ENCODE measurements around the gene SMC6. TPM values are rescaled to one million over a fixed set of nuclear protein-coding genes. Genes with fewer than 3 reads are reported as not detected.
A peak's percentile ranks its signal among the peaks of the same experiment; 100 is the strongest.

The SMC6 gene
- polyA plus RNA-seq, 6 donors from 2014 or later = 34.4 to 64.8 (median 45.1) TPM

- Mint-ChIP-seq H3K9me3 (no peaks in the 10 kb centered on the region), H3K27me3 (no peaks in the 10 kb centered on the region), H3K4me3 (peak overlapping the region; percentile 84 to 97 (median 96)), H3K27ac (peak overlapping the region; percentile 89 to 99 (median 98)), H3K4me1 (peaks cover 13 to 40% (median 33%) of the 10 kb centered on the region in 3 donors), H3K36me3 (no peaks in the 10 kb centered on the region)
- DNase-seq = no peak
- no peak for ATAC-seq (ENCODE audit: low read depth in 2 of 2)
Observed at GRCh38 chr2:17754773-17755425, 1.3 kb upstream of the SMC6 start.

- ATAC-seq (ENCODE audit: low read depth in 2 of 2) (peak; percentile 18 to 42), DNase-seq (no peak)
- no peaks in the 10 kb centered on the region for H3K9me3 Mint-ChIP-seq
- H3K27me3 Mint-ChIP-seq = no peaks in the 10 kb centered on the region
- H3K4me3 Mint-ChIP-seq = peak overlapping the region; percentile 84 to 97 (median 96)
- peaks cover 14 to 38% (median 36%) of the 10 kb centered on the region in 3 donors for H3K4me1 Mint-ChIP-seq
- H3K36me3 Mint-ChIP-seq = no peaks in the 10 kb centered on the region
- peak overlapping the region; percentile 77 to 98 (median 88) for H3K27ac Mint-ChIP-seq
Observed at GRCh38 chr2:17752892-17753802, 463 bp downstream of the SMC6 start.

- peak overlapping the region; percentile 84 to 97 (median 96) for H3K4me3 Mint-ChIP-seq
- peak; percentile 24 to 32 for ATAC-seq (ENCODE audit: low read depth in 2 of 2)
- H3K27me3 Mint-ChIP-seq = no peaks in the 10 kb centered on the region
- DNase-seq = peak; percentile 41
- no peaks in the 10 kb centered on the region for H3K9me3 Mint-ChIP-seq
- H3K36me3 Mint-ChIP-seq = no peaks in the 10 kb centered on the region
- peaks cover 19 to 44% (median 41%) of the 10 kb centered on the region in 3 donors for H3K4me1 Mint-ChIP-seq
- H3K27ac Mint-ChIP-seq = peak overlapping the region; percentile 12 to 98 (median 86)
Observed at GRCh38 chr2:17752246-17752645, 1.4 kb downstream of the SMC6 start.

- no peak for ATAC-seq (ENCODE audit: low read depth in 2 of 2)
- Mint-ChIP-seq H3K9me3 (no peaks in the 10 kb centered on the region), H3K27ac (peak overlapping the region; percentile 1 to 89 (median 50)), H3K4me1 (peaks cover 18 to 50% (median 44%) of the 10 kb centered on the region in 3 donors), H3K27me3 (no peaks in the 10 kb centered on the region), H3K36me3 (no peaks in the 10 kb centered on the region), H3K4me3 (peak overlapping the region; percentile 10 to 73 (median 41))
- DNase-seq = peak; percentile 25
Observed at GRCh38 chr2:17749753-17750438, 3.7 kb downstream of the SMC6 start.

DNA sequence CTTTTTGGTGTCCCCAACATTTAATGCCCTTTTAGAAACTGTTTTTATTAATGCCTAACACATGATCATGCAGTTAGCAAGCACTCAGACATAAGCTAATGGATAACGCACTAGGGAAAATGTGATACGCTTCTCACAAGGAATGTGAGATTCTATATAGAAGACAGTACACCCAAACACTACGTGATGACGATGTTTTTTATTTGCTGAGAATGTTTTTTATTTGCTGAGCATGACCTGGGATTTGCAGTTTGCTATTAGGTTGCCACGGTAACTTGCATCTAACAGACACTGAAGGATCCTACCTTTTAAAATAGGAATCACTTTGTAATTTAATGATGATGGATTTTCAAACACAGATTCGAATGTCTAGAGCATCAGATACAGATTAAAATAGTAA lies 4.9 kb downstream of the SMC6 start:
- Mint-ChIP-seq H3K36me3 (peaks cover under 1% of the 10 kb centered on the region in 2 donors), H3K9me3 (no peaks in the 10 kb centered on the region), H3K4me1 (peaks cover 14 to 44% (median 33%) of the 10 kb centered on the region in 3 donors), H3K27me3 (no peaks in the 10 kb centered on the region), H3K27ac (peak overlapping the region in 1 of 6 donors; percentile 58), H3K4me3 (no peak overlapping the region)
- DNase-seq (no peak), ATAC-seq (ENCODE audit: low read depth in 2 of 2) (no peak)

DNA sequence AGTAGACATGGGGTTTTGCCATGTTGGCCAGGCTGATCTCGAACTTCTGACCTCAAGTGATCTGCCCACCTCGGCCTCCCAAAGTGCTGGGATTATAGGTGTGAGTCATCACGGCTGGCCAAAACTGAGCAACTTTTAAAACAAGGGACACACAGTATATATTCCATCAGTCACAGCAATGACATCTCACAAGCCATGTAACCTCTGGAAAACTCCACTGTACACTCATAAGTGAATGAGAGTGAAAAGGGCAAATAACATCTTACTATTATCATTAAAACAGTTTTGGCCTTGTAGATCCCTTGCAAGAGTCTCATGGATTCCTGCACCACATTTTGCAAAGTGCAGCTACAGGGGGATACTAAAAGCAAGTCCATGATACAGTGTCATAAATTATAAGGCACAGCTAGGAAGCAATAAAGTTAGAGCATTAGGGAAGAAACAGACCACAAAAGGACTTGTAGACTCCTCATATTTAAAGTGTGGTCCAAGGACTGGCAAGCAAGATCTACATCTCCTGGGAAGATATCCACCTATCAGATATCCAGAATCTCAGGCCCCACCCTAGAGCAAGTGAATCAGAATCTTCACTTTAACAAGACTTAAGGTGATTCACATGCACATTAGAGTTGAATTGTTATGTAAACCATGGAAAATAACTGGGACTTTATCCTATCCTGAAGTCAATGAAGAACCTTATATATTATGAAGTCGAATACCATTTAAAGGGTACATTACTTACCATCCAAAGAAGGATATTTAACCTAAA lies 5.7 kb downstream of the SMC6 start:
- DNase-seq (no peak), ATAC-seq (ENCODE audit: low read depth in 2 of 2) (no peak)
- peak overlapping the region in 1 of 8 donors; percentile 41 for H3K4me3 Mint-ChIP-seq
- H3K4me1 Mint-ChIP-seq = peaks cover 14 to 44% (median 31%) of the 10 kb centered on the region in 3 donors
- no peaks in the 10 kb centered on the region for H3K9me3 Mint-ChIP-seq
- H3K36me3 Mint-ChIP-seq = peaks cover 6 to 7% of the 10 kb centered on the region in 2 donors
- peak overlapping the region; percentile 18 to 83 (median 56) for H3K27ac Mint-ChIP-seq
- H3K27me3 Mint-ChIP-seq = no peaks in the 10 kb centered on the region

DNA sequence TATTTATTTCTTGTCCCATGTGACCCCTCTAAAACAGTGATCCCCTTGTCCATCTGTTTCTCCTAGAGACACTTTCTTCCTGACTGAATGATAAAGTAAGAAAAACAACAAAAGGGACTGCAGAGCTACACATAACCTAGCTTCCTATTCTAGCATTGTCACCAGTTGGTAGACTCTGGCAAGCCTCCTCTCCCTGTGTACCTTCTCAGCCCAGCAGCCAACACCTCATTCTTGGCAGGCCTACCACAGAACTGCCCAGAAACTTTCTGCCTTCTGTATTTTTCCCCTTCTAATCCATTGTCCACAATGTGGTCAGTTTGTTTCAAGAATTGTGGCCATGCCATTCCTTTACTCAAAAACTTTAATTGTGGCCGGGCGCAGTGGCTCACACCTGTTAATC lies 13.4 kb downstream of the SMC6 start:
- H3K4me3 Mint-ChIP-seq = no peak overlapping the region
- H3K36me3 Mint-ChIP-seq = peaks cover 31 to 43% of the 10 kb centered on the region in 2 donors
- no peaks in the 10 kb centered on the region for H3K9me3 Mint-ChIP-seq
- DNase-seq (no peak), ATAC-seq (ENCODE audit: low read depth in 2 of 2) (no peak)
- H3K27me3 Mint-ChIP-seq = no peaks in the 10 kb centered on the region
- peak overlapping the region in 5 of 6 donors; percentile 19 to 88 (median 72) for H3K27ac Mint-ChIP-seq
- peaks cover 5 to 18% (median 5%) of the 10 kb centered on the region in 3 donors for H3K4me1 Mint-ChIP-seq

DNA sequence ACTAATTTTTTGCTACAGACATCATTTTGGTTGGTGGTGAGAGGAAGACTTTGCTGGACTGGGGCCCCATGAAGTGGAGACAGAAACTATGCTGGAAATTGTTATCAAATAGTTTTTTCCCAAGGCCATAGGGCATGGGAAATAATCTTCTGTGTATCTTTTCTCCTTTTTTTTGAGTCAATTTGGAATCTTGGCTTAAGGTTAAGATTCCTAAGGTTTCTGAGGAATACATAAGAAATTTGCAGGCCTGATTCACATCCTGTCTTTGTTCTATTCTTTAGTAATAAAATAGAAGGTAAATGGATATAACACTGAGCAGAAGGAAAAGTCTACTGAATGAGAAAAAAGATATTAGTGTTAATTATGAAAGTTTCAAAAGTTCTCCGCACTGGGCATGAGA lies 16.6 kb downstream of the SMC6 start:
- H3K4me1 Mint-ChIP-seq = peaks cover 9 to 24% (median 10%) of the 10 kb centered on the region in 3 donors
- DNase-seq (no peak), ATAC-seq (ENCODE audit: low read depth in 2 of 2) (no peak)
- no peak overlapping the region for H3K4me3 Mint-ChIP-seq
- H3K9me3 Mint-ChIP-seq = no peaks in the 10 kb centered on the region
- H3K36me3 Mint-ChIP-seq = peaks cover 27 to 47% of the 10 kb centered on the region in 2 donors
- no peaks in the 10 kb centered on the region for H3K27me3 Mint-ChIP-seq
- peak overlapping the region in 3 of 6 donors; percentile 52 to 76 (median 59) for H3K27ac Mint-ChIP-seq

GRCh38 chr2:17735864-17736263 lies 17.7 kb downstream of the SMC6 start:
- Mint-ChIP-seq H3K4me3 (no peak overlapping the region), H3K27me3 (no peaks in the 10 kb centered on the region), H3K9me3 (no peaks in the 10 kb centered on the region), H3K36me3 (peaks cover 36 to 55% of the 10 kb centered on the region in 2 donors), H3K27ac (peak overlapping the region in 3 of 6 donors; percentile 59 to 88 (median 69)), H3K4me1 (peaks cover 7 to 20% (median 9%) of the 10 kb centered on the region in 3 donors)
- no peak for DNase-seq
- no peak for ATAC-seq (ENCODE audit: low read depth in 2 of 2)

GRCh38 chr2:17733599-17733998 lies 20.0 kb downstream of the SMC6 start:
- Mint-ChIP-seq H3K27me3 (no peaks in the 10 kb centered on the region), H3K9me3 (no peaks in the 10 kb centered on the region), H3K27ac (peak overlapping the region; percentile 1 to 67 (median 34)), H3K4me1 (peaks cover 4 to 7% (median 5%) of the 10 kb centered on the region in 3 donors), H3K4me3 (no peak overlapping the region), H3K36me3 (peaks cover 26 to 44% of the 10 kb centered on the region in 2 donors)
- ATAC-seq (ENCODE audit: low read depth in 2 of 2) (no peak), DNase-seq (no peak)

GRCh38 chr2:17729880-17730279 lies 23.7 kb downstream of the SMC6 start:
- H3K27ac Mint-ChIP-seq = no peak overlapping the region
- ATAC-seq (ENCODE audit: low read depth in 2 of 2) (no peak), DNase-seq (no peak)
- peaks cover 13 to 19% of the 10 kb centered on the region in 2 donors for H3K36me3 Mint-ChIP-seq
- H3K4me3 Mint-ChIP-seq = no peak overlapping the region
- H3K9me3 Mint-ChIP-seq = no peaks in the 10 kb centered on the region
- H3K27me3 Mint-ChIP-seq = no peaks in the 10 kb centered on the region
- H3K4me1 Mint-ChIP-seq = peaks cover 4 to 7% (median 5%) of the 10 kb centered on the region in 3 donors

- DNase-seq (no peak), ATAC-seq (ENCODE audit: low read depth in 2 of 2) (no peak)
- H3K36me3 Mint-ChIP-seq = peaks cover 11 to 13% of the 10 kb centered on the region in 2 donors
- H3K4me1 Mint-ChIP-seq = no peaks in the 10 kb centered on the region
- H3K4me3 Mint-ChIP-seq = peak overlapping the region in 1 of 8 donors; percentile 15
- no peaks in the 10 kb centered on the region for H3K9me3 Mint-ChIP-seq
- no peaks in the 10 kb centered on the region for H3K27me3 Mint-ChIP-seq
- peak overlapping the region in 2 of 6 donors; percentile 49 to 84 for H3K27ac Mint-ChIP-seq
Observed at GRCh38 chr2:17728210-17728609, 25.4 kb downstream of the SMC6 start.

Measured in naive B cell (primary cell).